H9 (cell line): ENCODE measurements around the gene CISD2. TPM values are rescaled to one million over a fixed set of nuclear protein-coding genes. Genes with fewer than 3 reads are reported as not detected.

Experiments
- DNase-seq: peaks from one replicate; pipeline ENCODE4 v3.0.0-alpha.2; 2017
- H2AFZ ChIP-seq: one replicate; pipeline ENCODE4 v1.6.1; 2013; ENCODE audit warnings: mild to moderate bottlenecking, low read length, control low read depth, moderate library complexity
- H2AK5ac ChIP-seq: 2 replicates; pipeline ENCODE4 v1.6.1; 2013; ENCODE audit warnings: low read length, control low read depth, mixed read lengths; ENCODE audit not compliant: insufficient read length
- H2BK120ac ChIP-seq: one replicate; pipeline ENCODE4 v1.6.1; 2013; ENCODE audit warnings: low read depth, mild to moderate bottlenecking, low read length, control low read depth, inconsistent platforms; ENCODE audit not compliant: poor library complexity, severe bottlenecking
- H2BK12ac ChIP-seq: 2 replicates; pipeline ENCODE4 v1.6.1; 2013; ENCODE audit warnings: low read length, control low read depth, mixed read lengths, low read depth; ENCODE audit not compliant: insufficient read length
- H2BK15ac ChIP-seq: 2 replicates; pipeline ENCODE4 v1.6.1; 2013; ENCODE audit warnings: low read depth, low read length, control low read depth
- H2BK20ac ChIP-seq: one replicate; pipeline ENCODE4 v1.6.1; 2013; ENCODE audit warnings: low read depth, mild to moderate bottlenecking, low read length, control low read depth, inconsistent platforms; ENCODE audit not compliant: poor library complexity, severe bottlenecking
- H2BK5ac ChIP-seq: 2 replicates; pipeline ENCODE4 v1.6.1; 2013; ENCODE audit warnings: low read length, control low read depth, mixed read lengths; ENCODE audit not compliant: insufficient read length
- H3K14ac ChIP-seq: 2 replicates; pipeline ENCODE4 v1.6.1; 2013; ENCODE audit warnings: low read length, control low read depth; ENCODE audit not compliant: insufficient read depth
- H3K18ac ChIP-seq: 2 replicates; pipeline ENCODE4 v1.6.1; 2013; ENCODE audit warnings: low read depth, mild to moderate bottlenecking, mixed read lengths, low read length, control low read depth; ENCODE audit not compliant: insufficient read length
- H3K23ac ChIP-seq: 2 replicates; pipeline ENCODE4 v1.6.1; 2013; ENCODE audit warnings: low read length, control low read depth, mixed read lengths, low read depth; ENCODE audit not compliant: insufficient read length
- H3K23me2 ChIP-seq: 2 replicates; pipeline ENCODE4 v1.6.1; 2013; ENCODE audit warnings: low read depth, mild to moderate bottlenecking, mixed read lengths, low read length, control low read depth; ENCODE audit not compliant: insufficient read length, poor library complexity, severe bottlenecking
- H3K27ac ChIP-seq: 2 replicates; pipeline ENCODE4 v1.5.1; 2013; ENCODE audit warnings: low read length, control low read depth, mixed read lengths, low read depth; ENCODE audit not compliant: insufficient read length
- H3K27me3 ChIP-seq: 2 replicates; pipeline ENCODE4 v1.6.1; 2013; ENCODE audit warnings: low read length, control low read depth, inconsistent platforms; ENCODE audit not compliant: insufficient read depth
- H3K4ac ChIP-seq: 2 replicates; pipeline ENCODE4 v1.6.1; 2013; ENCODE audit warnings: low read depth, mild to moderate bottlenecking, control low read depth, inconsistent platforms, low read length, moderate library complexity
- H3K4me1 ChIP-seq: 2 replicates; pipeline ENCODE4 v1.6.1; 2013; ENCODE audit warnings: low read length, control low read depth, inconsistent platforms; ENCODE audit not compliant: insufficient read depth
- H3K4me2 ChIP-seq: 2 replicates; pipeline ENCODE4 v1.6.1; 2013; ENCODE audit warnings: low read length, control low read depth, mixed read lengths; ENCODE audit not compliant: insufficient read length, insufficient read depth
- H3K56ac ChIP-seq: 2 replicates; pipeline ENCODE4 v1.6.1; 2013; ENCODE audit warnings: low read depth, mild to moderate bottlenecking, mixed read lengths, low read length, control low read depth; ENCODE audit not compliant: insufficient read length
- H3K79me1 ChIP-seq: 2 replicates; pipeline ENCODE4 v1.6.1; 2013; ENCODE audit warnings: low read depth, mild to moderate bottlenecking, moderate library complexity, low read length, control low read depth, inconsistent platforms; ENCODE audit not compliant: insufficient read depth, poor library complexity, severe bottlenecking
- H3K79me2 ChIP-seq: 2 replicates; pipeline ENCODE4 v1.6.1; 2013; ENCODE audit warnings: low read length, control low read depth, inconsistent platforms; ENCODE audit not compliant: insufficient read depth
- H3K9ac ChIP-seq: 2 replicates; pipeline ENCODE4 v1.6.1; 2013; ENCODE audit warnings: low read length, control low read depth, mixed read lengths; ENCODE audit not compliant: insufficient read length; ENCODE audit errors: extremely low read depth
- H3K9me3 ChIP-seq: one replicate; pipeline ENCODE4 v1.6.1; 2013; ENCODE audit warnings: low read depth, low read length, inconsistent platforms; ENCODE audit not compliant: control insufficient read depth
- H3T11ph ChIP-seq: one replicate; pipeline ENCODE4 v1.6.1; 2013; ENCODE audit warnings: mild to moderate bottlenecking, low read length, control low read depth, inconsistent platforms
- H4K20me1 ChIP-seq: one replicate; pipeline ENCODE4 v1.6.1; 2013; ENCODE audit not compliant: control insufficient read depth, insufficient read length, insufficient read depth
- H4K5ac ChIP-seq: 2 replicates; pipeline ENCODE4 v1.6.1; 2013; ENCODE audit warnings: low read depth, mild to moderate bottlenecking, mixed read lengths, low read length, control low read depth; ENCODE audit not compliant: insufficient read length
- H4K8ac ChIP-seq: replicated peaks from 2 replicates; pipeline ENCODE4 v1.6.1; 2013; ENCODE audit warnings: low read length, control low read depth, mixed read lengths, low read depth; ENCODE audit not compliant: insufficient read length
- H4K91ac ChIP-seq: 2 replicates; pipeline ENCODE4 v1.6.1; 2013; ENCODE audit warnings: low read depth, mild to moderate bottlenecking, moderate library complexity, mixed read lengths, low read length, control low read depth; ENCODE audit not compliant: insufficient read length
- H3K27ac Mint-ChIP-seq, 3 experiments: 2 replicates in 2 of 3; 3 replicates in 1 of 3; pipeline ENCODE4 v1.8.0; 2020 to 2021; ENCODE audit warnings: mixed read lengths in 3 of 3, mild to moderate bottlenecking in 1 of 3, moderate library complexity in 1 of 3
- H3K27me3 Mint-ChIP-seq: 2 replicates; pipeline ENCODE4 v1.8.0; 2021; ENCODE audit warnings: low read depth, mild to moderate bottlenecking, moderate library complexity, mixed read lengths
- H3K36me3 Mint-ChIP-seq, 3 experiments: 2 replicates in 2 of 3; 3 replicates in 1 of 3; pipeline ENCODE4 v1.8.0; 2020 to 2021; ENCODE audit warnings: low read depth in 3 of 3, mixed read lengths in 3 of 3; ENCODE audit not compliant: insufficient read depth in 1 of 3
- H3K4me1 Mint-ChIP-seq, 2 experiments: 2 replicates each; pipeline ENCODE4 v1.8.0; 2020; ENCODE audit warnings: mixed read lengths in 2 of 2
- H3K4me3 Mint-ChIP-seq, 2 experiments: 2 replicates in 1 of 2; 3 replicates in 1 of 2; pipeline ENCODE4 v1.8.0; 2020 to 2021; ENCODE audit warnings: mild to moderate bottlenecking in 2 of 2, mixed read lengths in 2 of 2, moderate library complexity in 1 of 2
- H3K9me3 Mint-ChIP-seq, 2 experiments: 2 replicates in 1 of 2; 3 replicates in 1 of 2; pipeline ENCODE4 v1.8.0; 2020; ENCODE audit warnings: mild to moderate bottlenecking in 2 of 2, mixed read lengths in 2 of 2, moderate library complexity in 1 of 2
- WGBS: extraction: QIAGEN DNeasy Blood & Tissue Kit; methylation state at CpG from one replicate; pipeline ENCODE4 v1.1.7; 2013; ENCODE audit warnings: missing lambda C conversion rate, low lambda C conversion rate, mixed read lengths; ENCODE audit not compliant: insufficient read length; ENCODE audit errors: extremely low coverage; 5-methylcytosine and 5-hydroxymethylcytosine counted together
- total RNA-seq: library from RNA; stranded (reverse); gene quantifications from 2 replicates; pipeline ENCODE4 v1.2.1, GENCODE V29; 2021
- TF ChIP-seq, protein P1 (sequence below): fragments of 200-600 bp; sonication (generic); conservative IDR thresholded peaks from 3 replicates; pipeline ENCODE4 v1.8.0; 2021; ENCODE audit warnings: antibody characterized with exemption, mild to moderate bottlenecking

Gene CISD2
- total RNA-seq, 1 experiment from 2014 or later, result 45.6 TPM

DNA sequence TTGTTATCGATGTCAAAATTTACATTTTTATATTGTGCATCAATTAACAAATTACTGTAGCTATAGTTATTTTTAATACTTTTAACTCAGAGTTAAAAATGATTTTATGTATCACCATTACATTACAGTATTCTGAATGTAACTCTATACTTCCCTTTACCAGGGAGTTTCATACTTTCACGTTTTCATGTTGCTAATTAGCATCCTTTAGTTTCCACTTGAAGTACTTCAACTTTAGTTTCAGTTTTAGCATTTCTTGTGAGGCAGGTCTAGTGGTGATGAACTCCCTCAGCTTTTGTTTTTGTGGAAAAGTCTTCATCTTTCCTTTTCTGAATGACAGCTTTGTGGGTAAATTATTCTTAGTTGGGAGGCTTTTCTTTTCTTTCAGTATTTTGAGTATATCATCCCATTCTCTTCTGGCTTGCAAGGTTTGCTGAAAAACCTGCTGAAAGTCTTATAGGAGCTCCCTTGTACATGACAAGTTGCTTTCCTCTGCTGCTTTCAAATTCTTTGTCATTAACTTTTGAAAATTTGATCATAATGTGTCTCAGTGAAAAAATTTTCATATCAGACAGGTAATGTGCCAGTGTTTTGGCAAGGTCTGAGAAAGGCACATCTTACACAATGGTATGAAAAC, 9.8 kb upstream of the CISD2 start:
- Histone ChIP-seq H3K23ac (no peak overlapping the region), H3K4me2 (no peak overlapping the region), H2BK15ac (no peak overlapping the region), H2BK12ac (no peak overlapping the region), H4K5ac (no peak overlapping the region), H4K8ac (no peak overlapping the region), H3K79me2 (no peaks in the 10 kb centered on the region), H4K91ac (no peak overlapping the region), H2AFZ (no peak overlapping the region), H3T11ph (no peak overlapping the region), H2BK5ac (no peak overlapping the region), H4K20me1 (no peaks in the 10 kb centered on the region), H3K9ac (no peak overlapping the region), H3K14ac (no peak overlapping the region), H2BK20ac (no peak overlapping the region), H3K18ac (no peak overlapping the region), H3K9me3 (no peaks in the 10 kb centered on the region), H3K27ac (no peak overlapping the region), H3K56ac (no peak overlapping the region), H2AK5ac (no peak overlapping the region), H3K27me3 (no peaks in the 10 kb centered on the region), H2BK120ac (no peak overlapping the region), H3K4ac (no peak overlapping the region), H3K4me1 (no peaks in the 10 kb centered on the region), H3K23me2 (no peaks in the 10 kb centered on the region), H3K79me1 (peaks cover 3% of the 10 kb centered on the region)
- H3K4me3 Mint-ChIP-seq, result no peak overlapping the region
- TF ChIP-seq, protein P1, sequence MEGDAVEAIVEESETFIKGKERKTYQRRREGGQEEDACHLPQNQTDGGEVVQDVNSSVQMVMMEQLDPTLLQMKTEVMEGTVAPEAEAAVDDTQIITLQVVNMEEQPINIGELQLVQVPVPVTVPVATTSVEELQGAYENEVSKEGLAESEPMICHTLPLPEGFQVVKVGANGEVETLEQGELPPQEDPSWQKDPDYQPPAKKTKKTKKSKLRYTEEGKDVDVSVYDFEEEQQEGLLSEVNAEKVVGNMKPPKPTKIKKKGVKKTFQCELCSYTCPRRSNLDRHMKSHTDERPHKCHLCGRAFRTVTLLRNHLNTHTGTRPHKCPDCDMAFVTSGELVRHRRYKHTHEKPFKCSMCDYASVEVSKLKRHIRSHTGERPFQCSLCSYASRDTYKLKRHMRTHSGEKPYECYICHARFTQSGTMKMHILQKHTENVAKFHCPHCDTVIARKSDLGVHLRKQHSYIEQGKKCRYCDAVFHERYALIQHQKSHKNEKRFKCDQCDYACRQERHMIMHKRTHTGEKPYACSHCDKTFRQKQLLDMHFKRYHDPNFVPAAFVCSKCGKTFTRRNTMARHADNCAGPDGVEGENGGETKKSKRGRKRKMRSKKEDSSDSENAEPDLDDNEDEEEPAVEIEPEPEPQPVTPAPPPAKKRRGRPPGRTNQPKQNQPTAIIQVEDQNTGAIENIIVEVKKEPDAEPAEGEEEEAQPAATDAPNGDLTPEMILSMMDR, result no peak
- H3K27ac Mint-ChIP-seq, result no peak overlapping the region
- peaks cover 19 to 20% of the 10 kb centered on the region in 2 experiments for H3K9me3 Mint-ChIP-seq
- H3K27me3 Mint-ChIP-seq, result no peaks in the 10 kb centered on the region
- 100% methylated on average over 1 of the region's 2 CpGs for WGBS
- no peak for DNase-seq
- 0 out of 4 replicates have a peak, but pooled peaks cover 2 to 4% of the 10 kb centered on the region in 2 experiments for H3K4me1 Mint-ChIP-seq
- peaks cover 28 to 35% (median 33%) of the 10 kb centered on the region in 3 experiments for H3K36me3 Mint-ChIP-seq
